HL-60 (cell line): Measurements from ENCODE around the gene SUFU.

ENCODE experiments used
- DNase-seq, 2 experiments: peaks; one replicate each; pipeline ENCODE4 v3.0.0-alpha.2; 2010 to 2020; ENCODE audit warnings: low read depth in 1 of 2, low spot score in 1 of 2
- H3K27ac ChIP-seq: fragments of 250-450 bp; sonication (Bioruptor Pico); replicated peaks from 2 replicates; pipeline ENCODE4 v1.5.1; 2020; ENCODE audit warnings: mild to moderate bottlenecking, moderate library complexity
- H3K27me3 ChIP-seq: fragments of 250-450 bp; sonication (Bioruptor Pico); 2 replicates; pipeline ENCODE4 v1.5.1; 2021; ENCODE audit warnings: mild to moderate bottlenecking, moderate library complexity; ENCODE audit not compliant: insufficient read depth, poor library complexity, severe bottlenecking
- H3K4me3 ChIP-seq: replicated peaks from 2 replicates; pipeline ENCODE4 v1.5.1; 2011; ENCODE audit warnings: mild to moderate bottlenecking, control low read depth, low read length; ENCODE audit not compliant: insufficient read depth
- CTCF ChIP-seq: IDR thresholded peaks from one replicate; pipeline ENCODE4 v1.5.1; 2011; ENCODE audit warnings: low read length, control low read depth, inconsistent platforms; ENCODE audit not compliant: insufficient read depth
- GABPA ChIP-seq: IDR thresholded peaks from 2 replicates; pipeline ENCODE4 v1.6.1; 2012; ENCODE audit warnings: low read depth
- POLR2AphosphoS5 ChIP-seq: IDR thresholded peaks from 2 replicates; pipeline ENCODE4 v1.6.1; 2012; ENCODE audit warnings: low read depth
- REST ChIP-seq: IDR thresholded peaks from 2 replicates; pipeline ENCODE4 v1.6.1; 2012; ENCODE audit warnings: low read depth; ENCODE audit not compliant: insufficient replicate concordance
- SPI1 ChIP-seq: IDR thresholded peaks from 2 replicates; pipeline ENCODE4 v1.6.1; 2012; ENCODE audit warnings: low read depth, mild to moderate bottlenecking, borderline replicate concordance

SUFU gene

GRCh38 chr10:102476466-102477141 is 27.2 kb upstream of the SUFU start:
- TF ChIP-seq CTCF (no peak), SPI1 (no peak), REST (no peak), GABPA (no peak), POLR2AphosphoS5 (no peak; the same call in 1 of the 2 replicates)
- Histone ChIP-seq H3K27ac (no peak overlapping the region), H3K4me3 (no peak overlapping the region), H3K27me3 (no peaks in the 10 kb centered on the region)
- DNase-seq = no peak

- no peak for TF ChIP-seq REST
- TF ChIP-seq SPI1 = no peak
- no peak for TF ChIP-seq CTCF
- TF ChIP-seq POLR2AphosphoS5 = no peak
- no peak for TF ChIP-seq GABPA
- DNase-seq = no peak
- no peaks in the 10 kb centered on the region for H3K27me3 ChIP-seq
- no peak overlapping the region for H3K4me3 ChIP-seq
- H3K27ac ChIP-seq = no peak overlapping the region
These were observed 24.1 kb upstream of the SUFU start for GRCh38 chr10:102479651-102480050.

GRCh38 chr10:102480396-102480795 is 23.4 kb upstream of the SUFU start:
- DNase-seq = no peak
- Histone ChIP-seq H3K4me3 (no peak overlapping the region), H3K27me3 (no peaks in the 10 kb centered on the region), H3K27ac (no peak overlapping the region)
- no peak for TF ChIP-seq GABPA
- no peak for TF ChIP-seq SPI1
- no peak for TF ChIP-seq POLR2AphosphoS5
- no peak for TF ChIP-seq REST
- TF ChIP-seq CTCF = no peak
